Measurements from ENCODE around the gene TMEM54.

Gene TMEM54, protein sequence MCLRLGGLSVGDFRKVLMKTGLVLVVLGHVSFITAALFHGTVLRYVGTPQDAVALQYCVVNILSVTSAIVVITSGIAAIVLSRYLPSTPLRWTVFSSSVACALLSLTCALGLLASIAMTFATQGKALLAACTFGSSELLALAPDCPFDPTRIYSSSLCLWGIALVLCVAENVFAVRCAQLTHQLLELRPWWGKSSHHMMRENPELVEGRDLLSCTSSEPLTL

DNA sequence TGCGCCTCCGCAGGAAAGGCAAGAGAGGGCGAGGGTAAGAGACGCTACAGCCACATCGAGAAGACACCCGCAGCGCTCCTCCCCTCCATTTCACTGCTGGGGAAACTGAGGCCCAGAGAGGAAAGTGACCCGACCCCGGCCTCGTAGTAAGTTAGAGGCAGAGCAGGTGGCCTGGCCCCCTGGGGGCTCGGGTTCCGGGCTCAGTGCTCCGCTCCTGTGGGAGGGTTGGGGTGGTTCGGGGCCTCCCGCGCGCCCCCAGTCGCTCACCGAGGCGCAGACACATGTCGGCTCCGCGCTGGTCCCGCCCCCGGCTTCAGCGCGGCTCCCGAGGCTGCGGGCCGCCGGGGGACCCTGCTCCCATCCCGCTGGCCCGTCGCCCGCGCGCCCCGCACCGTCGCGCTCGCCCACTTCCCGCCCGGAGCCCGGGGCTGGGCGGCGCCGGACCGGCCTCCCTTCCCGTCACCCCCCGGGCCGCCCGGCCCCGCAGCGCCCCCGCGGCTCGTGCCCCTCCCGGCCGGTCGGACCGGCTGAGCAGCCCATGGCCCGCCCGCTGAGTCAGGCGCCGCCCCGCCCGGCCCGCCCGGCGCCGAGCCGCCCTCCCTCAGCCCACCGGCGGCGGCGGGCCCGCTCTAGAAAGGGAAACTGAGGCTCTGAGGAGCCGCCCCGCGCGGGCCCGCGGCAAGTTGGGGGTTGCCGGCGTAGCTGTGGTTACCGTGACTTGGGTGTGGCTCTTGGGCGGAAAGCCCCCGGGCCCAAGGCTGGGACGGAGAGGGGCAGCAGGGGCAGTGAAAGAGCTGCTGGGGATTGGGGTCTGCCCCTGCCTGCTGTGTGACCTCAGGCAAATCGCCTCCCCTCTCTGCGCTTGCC, at the start of gene TMEM54:
Gene TMEM54, minus strand, starts transcription at position 434 of the 867 bp plus-strand sequence. Its CDS starts 151 bp downstream, at position 283.
- no peak for DNase-seq

DNA sequence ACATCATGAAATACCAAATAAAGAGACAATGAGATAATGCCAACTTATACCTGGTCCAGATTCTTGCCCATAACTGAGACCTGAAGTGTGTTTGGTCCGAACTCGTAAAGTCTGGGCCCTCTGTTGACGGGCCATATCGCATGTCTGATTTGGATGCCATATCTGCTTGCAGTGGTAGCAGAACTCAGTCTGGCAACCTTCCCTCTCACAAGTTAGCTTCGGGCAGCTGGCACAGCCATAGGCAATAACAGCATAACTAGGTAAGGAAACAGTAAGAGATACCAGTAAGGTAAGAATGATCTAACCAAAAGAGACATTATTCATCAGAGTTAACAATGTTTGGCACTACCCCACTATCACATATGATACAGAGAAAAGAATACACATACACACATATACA, 48.3 kb upstream of the TMEM54 start:
- DNase-seq, result no peak

DNA sequence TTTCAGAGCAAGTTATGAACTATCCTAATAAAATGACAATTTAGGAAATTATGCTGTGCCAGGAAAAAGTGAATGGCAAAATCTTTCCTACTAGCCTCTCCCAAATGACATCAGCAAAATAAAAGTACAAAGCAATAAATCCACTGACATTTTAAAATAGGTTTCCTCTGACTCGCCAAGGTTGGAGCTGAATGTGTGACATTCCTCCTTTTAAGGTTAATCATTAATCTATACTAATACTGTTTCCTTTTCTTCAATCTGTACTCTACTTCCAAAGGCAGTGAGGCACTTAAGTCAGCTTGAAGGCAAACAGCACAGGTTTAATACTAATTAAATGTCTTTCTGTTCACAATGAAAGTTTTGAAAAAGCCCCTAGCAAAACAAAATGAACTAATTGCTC, 47.7 kb upstream of the TMEM54 start:
- no peak for DNase-seq

DNA sequence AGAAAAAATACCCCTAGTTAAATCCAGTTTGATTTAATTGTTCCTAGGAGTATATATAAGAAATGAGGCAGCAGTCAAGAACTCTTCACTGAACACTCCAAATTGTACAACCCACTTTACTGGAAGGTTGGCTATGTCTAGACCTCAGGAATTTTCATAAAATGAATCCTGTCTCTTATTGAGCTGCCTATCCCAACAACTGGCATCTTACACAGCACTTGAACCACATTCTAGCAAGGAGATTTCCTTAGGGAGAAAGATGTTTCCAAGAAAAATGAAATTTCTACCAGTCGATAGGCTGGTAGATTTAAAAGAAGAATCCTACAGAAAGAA, 47.2 kb upstream of the TMEM54 start:
- no peak for DNase-seq

DNA sequence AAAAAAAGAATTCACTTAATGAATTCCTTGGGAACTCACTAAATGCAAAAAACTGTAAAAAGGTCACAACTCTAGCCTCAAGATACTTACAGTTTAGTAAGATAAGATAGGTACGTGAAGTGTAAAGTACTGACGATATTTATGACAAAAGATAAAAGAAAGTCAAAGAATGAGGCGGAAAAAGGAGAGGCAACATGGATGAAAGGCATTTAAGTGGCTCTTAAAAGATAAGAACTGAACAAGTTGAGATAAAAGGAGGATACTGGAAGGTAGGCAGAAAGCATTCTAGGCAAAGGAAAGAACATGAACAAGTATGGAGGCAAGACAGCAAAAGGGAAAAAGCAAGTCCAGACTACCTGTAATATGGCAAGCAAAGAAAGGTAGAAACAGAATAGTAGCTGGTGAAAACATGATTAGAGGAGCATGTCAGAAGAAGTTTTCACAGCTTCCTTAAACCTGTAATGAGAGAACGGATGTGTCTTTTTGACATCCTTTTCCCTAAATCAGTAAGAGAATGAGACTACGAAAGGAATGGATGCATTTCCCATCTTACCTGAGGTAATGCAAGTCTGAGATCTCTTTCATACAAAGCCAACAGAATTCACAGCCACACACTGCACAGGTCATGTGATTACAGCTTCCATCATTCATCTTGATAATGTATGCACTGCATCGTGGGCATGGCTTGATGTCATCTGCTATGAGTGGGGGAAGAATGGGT, 46.6 kb upstream of the TMEM54 start:
- DNase-seq, result no peak

DNA sequence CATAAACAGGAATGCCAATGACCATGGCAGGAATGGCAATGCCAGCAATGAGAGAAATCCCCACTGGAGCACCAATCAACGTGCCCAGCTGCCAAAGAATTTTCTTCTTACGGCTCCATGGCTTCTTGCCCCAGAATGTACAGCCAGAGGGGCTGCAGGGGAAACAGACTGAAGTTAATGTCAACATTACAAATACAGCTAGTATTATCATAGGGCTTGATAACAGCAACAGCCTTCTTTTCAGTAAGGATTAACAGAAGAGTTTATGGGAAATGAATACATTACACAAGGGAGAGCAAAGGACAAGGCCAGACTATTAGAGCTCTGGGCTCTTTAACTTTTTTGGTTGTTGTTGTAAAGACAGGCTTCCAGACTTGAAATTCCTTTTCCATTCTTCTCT, 45.2 kb upstream of the TMEM54 start:
- DNase-seq, result no peak

DNA sequence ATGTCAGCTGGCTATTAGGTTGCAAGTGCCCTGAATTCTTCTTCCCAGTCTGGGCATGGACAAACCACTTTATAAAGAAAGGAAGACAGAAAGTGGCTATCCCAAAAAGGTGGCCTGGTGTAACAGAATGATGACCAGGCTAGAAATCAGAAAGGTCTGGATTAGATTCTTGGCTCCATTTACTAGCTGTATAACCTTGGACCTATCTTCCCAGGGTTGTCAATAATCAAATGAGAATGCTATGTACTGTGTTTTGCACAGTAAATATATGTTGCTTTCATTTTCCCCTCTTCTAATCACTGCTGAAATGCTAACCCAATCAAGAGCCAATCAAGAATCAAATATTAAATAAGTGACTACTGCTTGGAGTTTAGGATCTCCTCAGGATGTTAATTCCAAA, 43.0 kb upstream of the TMEM54 start:
- no peak for DNase-seq

DNA sequence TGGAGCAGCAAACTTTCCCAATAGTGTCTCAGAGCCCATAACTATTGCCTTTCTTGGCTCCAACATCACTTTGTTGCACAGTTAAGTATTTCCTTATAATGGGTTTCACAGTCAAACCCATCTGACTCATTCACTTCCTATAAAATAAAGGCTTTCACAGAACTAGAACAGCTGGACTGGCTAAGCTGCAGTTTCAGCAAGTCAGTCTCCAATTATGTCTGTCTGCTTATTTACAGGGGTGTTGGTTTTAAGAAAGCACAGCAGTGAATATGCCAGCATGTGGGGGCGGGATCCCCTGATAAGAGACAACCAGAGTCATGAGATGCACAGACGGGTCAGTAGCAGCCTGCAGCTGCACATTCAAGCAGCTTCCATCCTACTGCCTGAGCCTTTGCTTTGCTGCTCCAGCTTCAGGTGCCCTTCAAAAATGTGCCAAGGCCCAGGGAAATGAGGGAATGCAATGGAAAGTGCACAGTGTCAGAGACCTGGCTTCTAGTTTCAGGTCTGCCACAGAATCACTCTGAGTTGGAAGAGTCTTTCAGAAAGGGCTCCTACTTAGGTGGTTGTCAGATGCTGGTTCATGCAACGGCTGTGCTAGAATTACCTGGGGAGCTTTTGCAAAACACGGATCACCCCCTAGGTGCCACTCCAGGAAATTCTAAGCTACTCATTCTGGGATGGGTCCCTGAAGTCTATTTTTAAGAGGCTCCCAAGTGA, 38.6 kb upstream of the TMEM54 start:
- no peak for DNase-seq

DNA sequence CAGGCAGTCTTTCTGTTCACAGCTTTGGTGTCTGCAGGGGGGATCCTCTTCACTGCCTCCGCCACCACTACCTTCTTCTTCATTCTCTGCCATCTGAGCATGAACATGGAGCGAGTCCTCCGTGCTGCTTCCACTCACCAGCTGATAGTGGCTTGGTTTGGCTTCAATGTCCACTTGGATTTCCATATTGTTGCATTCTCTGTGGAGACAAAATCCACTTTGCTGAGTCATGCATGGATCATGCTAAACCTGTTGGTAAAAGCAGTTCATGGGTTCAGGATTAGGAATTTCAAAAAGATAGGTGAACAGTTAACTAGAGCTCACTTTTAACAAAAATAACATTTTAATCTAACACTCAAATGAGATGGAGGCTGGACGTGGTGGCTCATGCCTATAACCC, 35.9 kb upstream of the TMEM54 start:
- DNase-seq, result no peak

DNA sequence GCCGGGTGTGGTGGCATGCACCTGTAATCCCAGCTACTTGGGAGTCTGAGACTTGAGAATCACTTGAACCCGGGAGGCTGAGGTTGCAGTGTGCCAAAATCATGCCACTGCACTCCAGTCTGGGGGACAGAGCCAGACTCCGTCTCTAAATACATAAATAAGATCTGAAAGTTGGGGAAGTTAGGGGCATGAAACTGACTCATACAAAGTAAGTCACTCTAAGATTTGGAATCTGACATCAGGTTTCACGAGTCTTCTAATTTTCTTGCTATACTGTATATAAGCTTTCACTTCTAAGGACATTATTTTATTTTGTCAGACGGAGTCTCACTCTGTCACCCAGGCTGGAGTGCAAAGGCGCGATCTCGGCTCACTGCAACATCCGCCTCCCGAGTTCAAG, 33.3 kb upstream of the TMEM54 start:
- DNase-seq, result no peak

DNA sequence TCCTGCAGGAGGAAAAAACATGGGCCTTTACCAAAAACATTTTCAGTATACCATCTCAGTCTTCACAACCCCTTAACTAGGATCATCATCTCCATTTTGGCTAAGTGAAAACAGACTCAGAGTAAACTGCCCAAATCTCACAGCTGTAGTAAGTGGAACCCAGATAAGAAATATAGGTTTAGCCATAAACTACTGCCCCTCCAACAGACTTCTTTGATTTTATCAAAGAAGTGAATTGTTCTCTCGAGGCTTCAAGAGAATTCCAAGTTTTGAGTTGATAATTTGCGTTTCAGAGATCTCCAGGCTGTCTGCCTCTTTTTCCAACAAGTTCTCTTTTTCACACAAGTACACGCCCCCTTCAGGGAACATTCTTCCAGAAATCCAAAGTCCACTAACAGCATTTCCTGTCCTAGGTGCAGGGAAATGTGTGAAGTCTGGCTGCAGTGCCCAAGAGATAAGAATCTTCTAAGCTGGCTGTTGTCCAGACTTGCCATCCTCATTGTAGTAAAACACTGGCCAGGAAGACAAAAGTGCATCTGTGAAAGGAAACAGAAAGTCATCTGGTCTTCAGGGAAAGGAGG, 32.6 kb upstream of the TMEM54 start:
- DNase-seq, result no peak

DNA sequence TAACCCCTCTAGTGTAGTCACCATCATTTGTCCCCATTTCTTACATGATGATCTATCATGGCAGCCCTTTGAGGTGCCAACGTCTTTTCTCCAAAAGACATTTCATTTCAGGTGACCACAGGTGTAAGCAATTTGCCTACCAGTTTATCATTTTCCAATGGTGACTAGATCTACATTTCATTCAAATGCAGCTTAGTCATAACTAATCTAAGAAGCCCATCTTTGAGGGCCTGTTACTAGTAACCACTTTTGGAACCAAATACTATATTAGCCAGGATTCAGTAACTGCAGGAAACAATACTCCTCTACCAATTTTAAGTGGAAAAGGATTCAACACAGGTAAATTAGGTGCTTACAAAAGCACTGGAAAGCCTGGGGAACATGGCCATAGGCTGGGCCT, 30.6 kb upstream of the TMEM54 start:
- no peak for DNase-seq

DNA sequence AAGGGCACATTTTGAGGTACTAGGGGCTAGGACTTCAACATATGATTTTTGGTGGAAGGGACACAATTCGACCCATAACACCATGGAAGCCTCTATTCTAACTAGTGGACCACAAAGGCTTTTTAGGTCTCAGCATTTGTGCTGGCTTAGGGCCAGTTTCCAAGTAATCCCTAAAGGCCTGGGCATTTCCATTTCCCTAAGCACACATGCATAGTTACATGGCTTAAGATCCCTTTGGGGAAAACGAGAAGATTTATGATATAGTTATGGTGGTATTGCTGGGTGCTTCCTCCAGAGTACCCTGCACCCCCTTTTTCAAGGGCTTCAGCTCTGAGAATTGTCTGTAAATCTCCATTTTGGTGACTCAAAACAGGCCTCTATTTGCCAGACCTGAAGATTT, 28.2 kb upstream of the TMEM54 start:
- DNase-seq, result no peak

DNA sequence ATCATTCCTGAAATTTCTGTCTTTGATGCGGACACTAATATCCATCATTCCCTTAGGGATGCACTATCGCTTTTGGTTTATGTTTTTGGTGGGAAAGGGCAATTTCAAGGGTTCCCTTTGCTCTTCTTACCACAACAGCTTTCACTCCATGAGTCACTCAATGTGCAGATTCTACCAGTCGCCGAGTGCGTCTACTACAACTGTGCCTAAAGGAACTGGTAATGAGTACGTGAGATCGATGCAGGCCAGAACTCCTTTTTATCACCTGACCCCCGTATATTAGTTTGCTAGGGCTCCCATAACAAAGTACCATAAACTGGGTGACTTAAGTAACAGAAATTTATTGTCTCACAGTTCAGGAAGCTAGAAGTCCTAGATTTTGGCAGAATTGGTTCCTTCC, 27.5 kb upstream of the TMEM54 start:
- no peak for DNase-seq

DNA sequence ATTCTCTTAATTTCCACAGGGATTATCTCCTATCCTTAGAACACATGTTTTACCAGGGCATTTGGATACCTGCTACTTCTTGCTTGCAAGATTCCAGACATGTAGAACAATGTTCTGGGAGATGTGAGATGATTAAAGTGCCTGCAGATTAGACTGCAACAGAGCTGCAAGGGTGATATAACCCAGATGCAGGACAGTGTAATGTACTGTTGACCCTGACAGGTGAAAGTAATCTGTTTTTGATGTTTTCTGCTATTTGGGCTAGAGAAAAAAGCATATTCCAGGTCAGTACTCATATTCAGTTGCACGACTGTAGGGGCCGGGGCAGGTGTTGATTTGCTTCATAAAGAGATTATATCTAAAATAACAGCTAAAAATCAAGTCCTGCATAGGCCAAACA, 27.1 kb upstream of the TMEM54 start:
- no peak for DNase-seq

DNA sequence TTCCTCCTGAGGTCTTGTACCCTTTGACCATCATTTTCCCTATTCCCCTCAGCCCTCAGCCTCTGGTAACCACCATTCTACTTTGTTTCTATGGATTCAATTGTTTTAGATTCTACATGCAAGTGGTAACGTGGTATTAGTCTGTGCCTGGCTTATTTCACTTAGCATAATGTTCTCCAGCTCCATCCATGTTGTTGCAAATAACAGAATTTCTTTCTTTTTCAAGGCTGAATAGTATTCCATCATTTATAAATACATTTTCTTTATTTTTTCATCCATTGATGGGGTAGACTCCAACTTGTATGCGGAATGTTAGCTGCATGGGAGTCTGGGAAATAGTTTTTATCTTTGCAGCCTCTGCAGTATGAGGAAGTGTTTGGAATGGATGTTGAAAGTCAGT, 26.3 kb upstream of the TMEM54 start:
- DNase-seq, result no peak

DNA sequence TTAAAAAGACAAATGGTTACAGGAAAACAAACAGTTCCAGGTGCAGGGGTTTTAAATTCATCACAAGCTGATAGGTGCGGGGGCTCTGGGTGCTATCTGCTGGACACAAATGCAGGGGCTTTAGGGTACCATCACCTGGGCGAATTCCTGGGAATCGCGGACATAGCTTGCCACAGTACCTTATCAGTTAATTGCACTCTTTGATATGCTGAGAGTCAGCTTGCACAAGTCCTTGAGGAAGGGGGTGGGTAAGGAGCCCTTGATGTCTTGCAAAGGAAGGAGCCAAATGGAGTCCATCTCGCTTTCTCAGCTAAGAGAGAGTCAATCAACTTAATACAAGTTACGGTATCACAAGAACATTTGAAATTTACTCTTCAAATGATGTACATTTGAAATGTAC, 25.4 kb upstream of the TMEM54 start:
- no peak for DNase-seq

DNA sequence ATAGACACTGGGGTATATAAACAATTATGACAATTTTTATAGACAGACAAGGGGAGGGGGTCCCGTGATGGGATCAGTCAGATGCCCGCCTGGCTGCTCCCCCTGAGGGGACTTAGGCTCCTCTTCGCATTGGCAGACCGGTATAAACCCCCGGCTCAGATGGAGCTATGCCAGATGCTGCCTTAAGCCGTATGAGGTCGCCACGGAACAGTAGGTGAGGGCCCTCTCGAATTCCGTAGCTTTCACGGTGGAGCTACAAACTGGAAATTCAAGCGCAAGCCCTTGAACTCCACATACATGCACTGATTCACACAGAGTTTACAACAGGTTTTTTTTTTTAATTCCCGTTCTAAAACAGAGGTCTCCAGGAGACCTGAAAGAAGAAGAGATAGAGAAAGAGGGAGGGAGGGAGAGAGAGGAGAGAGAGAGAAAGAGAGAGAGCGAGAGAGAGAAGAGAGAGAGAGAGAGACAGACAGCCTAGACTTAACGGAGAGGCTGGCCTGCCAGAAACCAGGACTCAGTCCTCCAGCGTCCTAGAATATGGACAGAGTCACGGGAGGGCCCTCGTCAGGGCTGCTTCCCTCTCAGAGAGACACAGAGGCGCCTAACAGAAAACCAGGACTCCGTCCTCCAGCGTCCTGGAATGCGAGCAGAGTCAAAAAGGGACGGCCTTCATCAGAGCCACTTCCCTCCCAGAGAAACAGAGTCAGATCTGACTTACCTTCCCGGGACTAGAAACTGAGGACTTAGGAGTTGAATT, 24.4 kb upstream of the TMEM54 start:
- peak; percentile 21 for DNase-seq

DNA sequence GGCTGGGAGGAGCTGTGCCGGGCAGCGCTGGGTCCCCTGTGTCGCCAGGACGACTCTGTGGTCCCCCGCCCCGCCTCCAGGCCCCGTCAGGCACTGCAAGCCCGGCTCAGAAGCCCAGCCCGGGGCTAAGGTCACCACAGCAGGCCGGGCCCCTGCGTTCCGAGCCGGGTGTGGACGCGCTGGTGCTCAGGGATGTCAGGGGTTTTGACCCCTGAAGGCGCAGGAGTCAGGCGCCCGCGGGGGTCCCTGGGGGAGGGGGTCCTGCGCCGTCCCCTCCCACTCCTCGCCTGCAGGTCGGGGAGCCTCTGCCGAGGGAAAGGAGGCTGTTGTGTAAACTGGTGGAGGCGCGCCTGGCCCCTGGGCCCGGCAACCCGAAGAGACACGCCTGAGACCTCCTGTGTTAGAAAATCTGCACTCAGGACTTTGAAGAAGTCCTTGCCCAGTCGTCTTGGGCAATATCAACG, 23.7 kb upstream of the TMEM54 start:
- DNase-seq, result no peak

DNA sequence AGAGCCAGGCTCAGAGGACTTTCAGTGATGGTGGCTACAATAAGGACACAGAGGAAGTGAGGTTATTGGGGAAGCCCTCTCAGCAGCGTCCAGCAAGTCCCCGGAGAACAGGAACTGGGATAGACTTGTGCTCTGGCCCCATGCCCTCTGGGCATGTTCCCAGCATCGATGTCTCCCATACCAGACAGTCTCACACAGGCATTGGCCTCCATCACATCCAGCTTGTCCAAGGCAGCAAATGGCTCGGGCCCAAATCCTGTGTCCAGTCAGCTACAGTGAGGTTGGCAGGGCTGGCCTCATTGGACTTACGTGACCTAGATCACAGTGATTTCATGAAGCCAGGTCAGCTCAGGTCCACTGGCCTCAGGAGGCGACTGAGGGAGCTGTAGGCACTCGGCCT, 19.6 kb upstream of the TMEM54 start:
- no peak for DNase-seq

DNA sequence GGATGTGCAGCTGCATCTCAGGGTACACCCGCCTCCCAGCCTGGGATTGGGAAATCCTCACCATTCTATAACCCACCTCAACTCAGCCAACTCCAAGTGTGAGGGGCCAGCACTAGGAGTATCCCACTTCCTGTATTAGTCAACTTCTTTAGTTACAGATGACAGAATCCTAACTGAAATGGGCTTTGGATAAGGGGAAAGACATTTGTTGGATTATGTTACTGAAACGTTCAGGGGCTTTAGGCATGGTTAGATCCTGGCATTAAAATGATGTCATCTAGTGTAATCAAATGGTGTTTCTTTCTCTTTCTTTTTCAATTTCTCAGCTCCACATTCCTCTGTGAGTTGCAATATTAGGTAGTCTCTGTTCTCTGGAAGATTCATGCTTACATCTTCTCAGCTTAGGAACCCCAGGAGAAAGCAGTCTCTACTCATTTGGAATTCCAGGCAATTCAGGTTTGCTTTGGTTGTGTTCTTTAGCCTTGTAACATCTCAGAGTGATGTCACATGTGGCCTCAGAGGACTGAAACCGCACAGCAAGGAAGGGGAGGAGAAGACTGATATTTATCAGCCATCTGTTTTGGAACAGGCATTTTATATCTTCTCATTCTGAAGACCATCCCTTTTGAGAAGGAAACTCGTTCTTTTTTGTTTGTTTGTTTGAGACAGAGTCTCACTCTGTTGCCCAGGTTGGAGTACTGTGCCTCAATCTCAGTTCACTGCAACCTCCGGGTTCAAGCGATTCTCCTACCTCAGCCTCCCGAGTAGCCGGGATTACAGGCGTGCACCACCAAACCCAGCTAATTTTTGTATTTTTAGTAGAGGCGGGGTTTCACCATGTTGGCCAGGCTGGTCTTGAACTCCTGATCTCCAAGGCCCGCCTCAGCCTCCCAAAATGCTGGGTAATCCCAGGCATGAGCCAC, 18.9 kb upstream of the TMEM54 start:
- DNase-seq, result no peak
